ENCODE data around the gene GLIS2. TPM values are rescaled to one million over a fixed set of nuclear protein-coding genes. Genes with fewer than 3 reads are reported as not detected.

The GLIS2 gene
- total RNA-seq, 1 experiment from 2014 or later: 2.1 TPM

GRCh38 chr16:4373909-4374742 is 58.3 kb downstream of the GLIS2 start:
- DNase-seq: peak; percentile 48
- Histone ChIP-seq H3K9me3 (ENCODE audit: low read length) (no peaks in the 10 kb centered on the region), H3K36me3 (ENCODE audit: low read depth, low read length) (no peaks in the 10 kb centered on the region), H3K9me2 (replicated peaks; ENCODE audit: low read length) (no peaks in the 10 kb centered on the region), H3K27ac (ENCODE audit: low read length) (peak overlapping the region; percentile 17), H4K20me1 (ENCODE audit: low read length) (peaks cover 9% of the 10 kb centered on the region; the same call in 1 of the 2 replicates), H2AFZ (ENCODE audit: low read length) (no peak overlapping the region), H3K27me3 (ENCODE audit: low read length) (no peaks in the 10 kb centered on the region), H3K4me2 (ENCODE audit: low read length) (peak overlapping the region; percentile 100), H3K79me2 (ENCODE audit: low read length) (peaks cover 20% of the 10 kb centered on the region), H3K4me3 (ENCODE audit: low read length) (peak overlapping the region; percentile 91; the same call in 1 of the 2 replicates), H3F3A (ENCODE audit: low read length, unreplicated experiment) (no peaks in the 10 kb centered on the region), H3K9ac (ENCODE audit: low read length) (no peak overlapping the region), H3K4me1 (ENCODE audit: insufficient read depth, low read length) (peaks cover 58% of the 10 kb centered on the region)
- intact Hi-C loops (cut with micrococcal nuclease): no loop called here
- POLR2A ChIA-PET (ENCODE audit: unreplicated experiment): no interaction called here
- CTCF ChIA-PET: no interaction called here
- TF ChIP-seq EZH2 (IDR thresholded peaks at IDR 0.05; ENCODE audit: low read length, unreplicated experiment) (no peak), EZH2phosphoT487 (IDR thresholded peaks at IDR 0.05; ENCODE audit: borderline replicate concordance, low read length) (no peak), CTCF (conservative IDR thresholded peaks at IDR 0.05; ENCODE audit: low read depth, low read length) (no peak)
- ATAC-seq: peak; percentile 1; the same call in 1 of the 2 replicates
- BruUV-seq (replicated peaks): no TSS peak

GRCh38 chr16:4375717-4376116 is 59.9 kb downstream of the GLIS2 start:
- H3K27me3 ChIP-seq (ENCODE audit: low read length): no peaks in the 10 kb centered on the region
- no peak for ATAC-seq
- ChIA-PET POLR2A (ENCODE audit: unreplicated experiment) (no interaction called here), CTCF (no interaction called here)
- no peaks in the 10 kb centered on the region for H3K9me3 ChIP-seq (ENCODE audit: low read length)
- TF ChIP-seq EZH2phosphoT487 (IDR thresholded peaks at IDR 0.05; ENCODE audit: borderline replicate concordance, low read length): no peak
- TF ChIP-seq CTCF (conservative IDR thresholded peaks at IDR 0.05; ENCODE audit: low read depth, low read length): no peak
- peaks cover 20% of the 10 kb centered on the region for H3K79me2 ChIP-seq (ENCODE audit: low read length)
- H3K9me2 ChIP-seq (replicated peaks; ENCODE audit: low read length): no peaks in the 10 kb centered on the region
- H3K36me3 ChIP-seq (ENCODE audit: low read depth, low read length): no peaks in the 10 kb centered on the region
- no peak for DNase-seq
- H3K9ac ChIP-seq (ENCODE audit: low read length): no peak overlapping the region
- peak overlapping the region; percentile 39 for H3K27ac ChIP-seq (ENCODE audit: low read length)
- no peak overlapping the region for H2AFZ ChIP-seq (ENCODE audit: low read length)
- H3F3A ChIP-seq (ENCODE audit: low read length, unreplicated experiment): no peaks in the 10 kb centered on the region
- peaks cover 9% of the 10 kb centered on the region; the same call in 1 of the 2 replicates for H4K20me1 ChIP-seq (ENCODE audit: low read length)
- H3K4me2 ChIP-seq (ENCODE audit: low read length): peak overlapping the region; percentile 64; the same call in 1 of the 2 replicates
- peaks cover 53% of the 10 kb centered on the region for H3K4me1 ChIP-seq (ENCODE audit: insufficient read depth, low read length)
- BruUV-seq (replicated peaks): no TSS peak
- no peak overlapping the region for H3K4me3 ChIP-seq (ENCODE audit: low read length)
- intact Hi-C loops (cut with micrococcal nuclease): no loop called here
